Ovary (tissue), 3 donors: ENCODE measurements around the gene CHST6.

Source experiments
- CTCF ChIP-seq, 3 donors: fragments of 450-650 bp in 2 of 3; fragments of 200-600 bp in 1 of 3; IDR thresholded peaks; one replicate each; pipeline versions ENCODE4 v1.5.1 to v1.8.0; 2016 to 2022; ENCODE audit warnings: antibody characterized with exemption in 3 of 3, mild to moderate bottlenecking in 1 of 3
- EP300 ChIP-seq: sonication (generic); formaldehyde crosslinking; IDR thresholded peaks from one replicate; pipeline ENCODE4 v1.6.1; 2017; ENCODE audit warnings: antibody characterized with exemption
- POLR2A ChIP-seq: fragments of 450-650 bp; IDR thresholded peaks from one replicate; pipeline ENCODE4 v1.6.1; 2017; ENCODE audit warnings: antibody characterized with exemption, mild to moderate bottlenecking, moderate library complexity
- donor health status: DM: no; HTN: no; CAD: no.

- TF ChIP-seq CTCF (IDR thresholded peaks at IDR 0.05): no peak
- TF ChIP-seq POLR2A: no peak
- TF ChIP-seq EP300: no peak
These were observed 6.1 kb upstream of the CHST6 start for GRCh38 chr16:75501359-75501758.
